Activated naive CD4-positive, alpha-beta T cell treated with anti-CD3 and anti-CD28 coated beads, Interleukin-2, amount 50 U/mL, for 72 hours (primary cell): ENCODE data around the gene NTRK2. TPM values are rescaled to one million over a fixed set of nuclear protein-coding genes. Genes with fewer than 3 reads are reported as not detected.
A peak's percentile ranks its signal among the peaks of the same experiment; 100 is the strongest.

Experiments used
- ATAC-seq, 2 donors: fragments of 150-1000 bp; cut with Tn5 transposase; 2 replicates each; pipeline ENCODE4 v1.10.0; 2021; ENCODE audit warnings: mild to moderate bottlenecking in 2 of 2, moderate library complexity in 2 of 2
- DNase-seq, 2 donors: peaks; one replicate each; pipeline ENCODE4 v3.0.0; 2021 to 2022; ENCODE audit warnings: low spot score in 2 of 2
- H3K27ac Mint-ChIP-seq, 2 donors: one replicate each; pipeline ENCODE4 v1.8.0; 2022; ENCODE audit warnings: mild to moderate bottlenecking in 2 of 2, mixed read lengths in 2 of 2
- H3K36me3 Mint-ChIP-seq, 2 donors: one replicate each; pipeline ENCODE4 v1.8.0; 2022; ENCODE audit warnings: mixed read lengths in 2 of 2
- H3K9me3 Mint-ChIP-seq, 2 donors: one replicate each; pipeline ENCODE4 v1.8.0; 2022; ENCODE audit warnings: mixed read lengths in 2 of 2
- total RNA-seq, 2 donors: library from RNA; stranded (reverse); gene quantifications; one replicate each; pipeline ENCODE4 v1.2.3, GENCODE V29; 2022

Gene NTRK2
- total RNA-seq, 2 donors from 2014 or later, result 0.16 to 0.21 TPM

GRCh38 chr9:84671586-84672521 is 2.3 kb downstream of the NTRK2 start:
- DNase-seq, result no peak
- Mint-ChIP-seq H3K36me3 (peaks cover 0 to 9% of the 10 kb centered on the region in 2 donors), H3K27ac (no peak overlapping the region), H3K9me3 (no peaks in the 10 kb centered on the region)
- no peak for ATAC-seq

- peaks cover 0 to 2% of the 10 kb centered on the region in 2 donors for H3K36me3 Mint-ChIP-seq
- H3K27ac Mint-ChIP-seq, result no peak overlapping the region
- ATAC-seq (no peak), DNase-seq (no peak)
- no peaks in the 10 kb centered on the region for H3K9me3 Mint-ChIP-seq
Measured at GRCh38 chr9:84673806-84674205, 4.3 kb downstream of the NTRK2 start.

- DNase-seq (no peak), ATAC-seq (no peak)
- Mint-ChIP-seq H3K36me3 (no peaks in the 10 kb centered on the region), H3K9me3 (no peaks in the 10 kb centered on the region), H3K27ac (no peak overlapping the region)
Measured at GRCh38 chr9:84677080-84677479, 7.6 kb downstream of the NTRK2 start.

GRCh38 chr9:84679571-84679970 is 10.0 kb downstream of the NTRK2 start:
- Mint-ChIP-seq H3K36me3 (no peaks in the 10 kb centered on the region), H3K27ac (no peak overlapping the region), H3K9me3 (no peaks in the 10 kb centered on the region)
- no peak for ATAC-seq
- no peak for DNase-seq

- H3K36me3 Mint-ChIP-seq, result no peaks in the 10 kb centered on the region
- no peak for ATAC-seq
- DNase-seq, result no peak
- peaks cover 0 to 3% of the 10 kb centered on the region in 2 donors for H3K9me3 Mint-ChIP-seq
- H3K27ac Mint-ChIP-seq, result no peak overlapping the region
Measured at GRCh38 chr9:84681516-84682285, 12.2 kb downstream of the NTRK2 start.

- H3K27ac Mint-ChIP-seq, result no peak overlapping the region
- ATAC-seq (no peak), DNase-seq (no peak)
- peaks cover 0 to 3% of the 10 kb centered on the region in 2 donors for H3K9me3 Mint-ChIP-seq
- no peaks in the 10 kb centered on the region for H3K36me3 Mint-ChIP-seq
Measured at GRCh38 chr9:84686068-84686467, 16.5 kb downstream of the NTRK2 start.

- H3K9me3 Mint-ChIP-seq, result peaks cover 0 to 3% of the 10 kb centered on the region in 2 donors
- H3K27ac Mint-ChIP-seq, result no peak overlapping the region
- ATAC-seq, result no peak
- H3K36me3 Mint-ChIP-seq, result no peaks in the 10 kb centered on the region
- no peak for DNase-seq
Measured at GRCh38 chr9:84688956-84689355, 19.4 kb downstream of the NTRK2 start.

- Mint-ChIP-seq H3K27ac (no peak overlapping the region), H3K9me3 (no peaks in the 10 kb centered on the region), H3K36me3 (no peaks in the 10 kb centered on the region)
- ATAC-seq, result no peak
- DNase-seq, result no peak
Measured at GRCh38 chr9:84691634-84692033, 22.1 kb downstream of the NTRK2 start.

- ATAC-seq, result no peak
- Mint-ChIP-seq H3K9me3 (no peaks in the 10 kb centered on the region), H3K36me3 (no peaks in the 10 kb centered on the region), H3K27ac (no peak overlapping the region)
- no peak for DNase-seq
Measured at GRCh38 chr9:84694248-84694647, 24.7 kb downstream of the NTRK2 start.

- Mint-ChIP-seq H3K36me3 (no peaks in the 10 kb centered on the region), H3K27ac (no peak overlapping the region), H3K9me3 (no peaks in the 10 kb centered on the region)
- DNase-seq, result no peak
- ATAC-seq, result no peak
Measured at GRCh38 chr9:84697042-84697441, 27.5 kb downstream of the NTRK2 start.

- Mint-ChIP-seq H3K27ac (no peak overlapping the region), H3K9me3 (no peaks in the 10 kb centered on the region), H3K36me3 (no peaks in the 10 kb centered on the region)
- DNase-seq (peak in 1 of 2 donors; percentile 39), ATAC-seq (peak in 1 of 2 donors; percentile 63)
Measured at GRCh38 chr9:84697509-84698114, 28.1 kb downstream of the NTRK2 start.

GRCh38 chr9:84698323-84698722 is 28.8 kb downstream of the NTRK2 start:
- no peaks in the 10 kb centered on the region for H3K9me3 Mint-ChIP-seq
- H3K27ac Mint-ChIP-seq, result no peak overlapping the region
- no peak for ATAC-seq
- no peaks in the 10 kb centered on the region for H3K36me3 Mint-ChIP-seq
- no peak for DNase-seq

- H3K36me3 Mint-ChIP-seq, result no peaks in the 10 kb centered on the region
- ATAC-seq, result no peak
- no peak overlapping the region for H3K27ac Mint-ChIP-seq
- no peaks in the 10 kb centered on the region for H3K9me3 Mint-ChIP-seq
- no peak for DNase-seq
Measured at GRCh38 chr9:84699984-84700383, 30.5 kb downstream of the NTRK2 start.

- Mint-ChIP-seq H3K27ac (no peak overlapping the region), H3K36me3 (no peaks in the 10 kb centered on the region), H3K9me3 (no peaks in the 10 kb centered on the region)
- ATAC-seq (no peak), DNase-seq (no peak)
Measured at GRCh38 chr9:84701801-84702200, 32.3 kb downstream of the NTRK2 start.

- DNase-seq, result no peak
- ATAC-seq, result no peak
- Mint-ChIP-seq H3K9me3 (no peaks in the 10 kb centered on the region), H3K27ac (no peak overlapping the region), H3K36me3 (no peaks in the 10 kb centered on the region)
Measured at GRCh38 chr9:84702471-84702870, 32.9 kb downstream of the NTRK2 start.

- DNase-seq (no peak), ATAC-seq (no peak)
- Mint-ChIP-seq H3K36me3 (no peaks in the 10 kb centered on the region), H3K27ac (no peak overlapping the region), H3K9me3 (no peaks in the 10 kb centered on the region)
Measured at GRCh38 chr9:84703793-84704192, 34.3 kb downstream of the NTRK2 start.

GRCh38 chr9:84705128-84705527 is 35.6 kb downstream of the NTRK2 start:
- Mint-ChIP-seq H3K36me3 (no peaks in the 10 kb centered on the region), H3K27ac (no peak overlapping the region), H3K9me3 (no peaks in the 10 kb centered on the region)
- ATAC-seq, result no peak
- no peak for DNase-seq
